HepG2 (cell line): Measurements from ENCODE around the gene TMSB15C. TPM values are rescaled to one million over a fixed set of nuclear protein-coding genes. Genes with fewer than 3 reads are reported as not detected.

ENCODE experiments used
- ETS1 ChIP-seq: sonication (generic); formaldehyde crosslinking; IDR thresholded peaks from 2 replicates; pipeline ENCODE4 v1.4.0; 2020; ENCODE audit warnings: missing genetic modification reagents
- EZH2 ChIP-seq: conservative IDR thresholded peaks from 2 replicates; pipeline ENCODE4 v1.6.1; 2012; ENCODE audit warnings: mild to moderate bottlenecking, low read depth, low read length, moderate library complexity
- GPBP1L1 ChIP-seq: sonication (generic); formaldehyde crosslinking; IDR thresholded peaks from 2 replicates; pipeline ENCODE4 v1.5.0; 2020; ENCODE audit warnings: mild to moderate bottlenecking, missing genetic modification reagents
- TEAD3 ChIP-seq: optimal IDR thresholded peaks from 2 replicates; pipeline ENCODE3; 2016; ENCODE audit warnings: borderline replicate concordance
- ZBTB10 ChIP-seq: sonication (generic); formaldehyde crosslinking; IDR thresholded peaks from 2 replicates; pipeline ENCODE4 v1.4.0; 2020; ENCODE audit warnings: missing genetic modification reagents, borderline replicate concordance
- polyA plus RNA-seq, 8 experiments: library from polyadenylated mRNA; depleted of rRNA in 3 of 8; stranded (reverse) in 7 of 8; unstranded in 1 of 8; fragments of >200 nt; fragmentation: Illumina TruSeq in 4 of 8; extraction: Trizol in 4 of 8; gene quantifications; 2 replicates each; pipeline versions ENCODE4 v1.2.1 to v1.2.3, GENCODE V29; 2011 to 2016; ENCODE audit warnings: low read depth in 4 of 8, missing spikeins in 1 of 8, mixed read lengths in 1 of 8; ENCODE audit not compliant: insufficient read depth in 1 of 8
- total RNA-seq, 5 experiments: library from RNA; depleted of rRNA; stranded (reverse); fragments of >200 nt; fragmentation: Illumina TruSeq; extraction: Trizol; gene quantifications; 2 replicates each; pipeline ENCODE4 v1.2.3, GENCODE V29; 2016; ENCODE audit warnings: low read depth in 1 of 5

The TMSB15C gene
- total and polyA plus RNA-seq, 2 of the 13 experiments (the other 11 are each of a cell fraction or from before 2014, with no cell fraction given) = not detected

- TF ChIP-seq ETS1 (CRISPR knock-in tag) (no peak), GPBP1L1 (no peak), TEAD3 (CRISPR knock-in tag) (no peak), ZBTB10 (CRISPR knock-in tag) (no peak), EZH2 (no peak)
These were observed 36.1 kb downstream of the TMSB15C start, which contains the start of gene H2BW2 (continued) for GRCh38 chrX:104039689-104040505.

Other genes with a start within 250 kb of the TMSB15C start
- 0.04 TPM in 2 replicates for gene RAB9B, start 244.0 kb downstream of the TMSB15C start, total RNA-seq (2016; rRNA removed; fragmentation: Illumina TruSeq; extraction: Trizol)
- gene RAB9B, start 244.0 kb downstream of the TMSB15C start, polyA plus RNA-seq (2011; rRNA removed) = 0.04 TPM in 1 of 2 replicates, not detected in the other
- gene TMSB15B, start 113.6 kb downstream of the TMSB15C start, total RNA-seq (2016; rRNA removed; fragmentation: Illumina TruSeq; extraction: Trizol) = not detected in 2 replicates
- gene TMSB15B, start 113.6 kb downstream of the TMSB15C start, polyA plus RNA-seq (2011; rRNA removed) = not detected in 2 replicates
- not detected in 2 replicates for gene H2BW1, start 62.5 kb downstream of the TMSB15C start, total RNA-seq (2016; rRNA removed; fragmentation: Illumina TruSeq; extraction: Trizol)
- gene H2BW1, start 62.5 kb downstream of the TMSB15C start, polyA plus RNA-seq (2011; rRNA removed) = not detected in 2 replicates
- not detected in 2 replicates for gene H2BW2, start 36.3 kb downstream of the TMSB15C start, total RNA-seq (2016; rRNA removed; fragmentation: Illumina TruSeq; extraction: Trizol)
- gene H2BW2, start 36.3 kb downstream of the TMSB15C start, polyA plus RNA-seq (2011; rRNA removed) = not detected in 2 replicates
- gene ZCCHC18, start 36.3 kb upstream of the TMSB15C start, total RNA-seq (2016; rRNA removed; fragmentation: Illumina TruSeq; extraction: Trizol) = 0.18 TPM in 1 of 2 replicates, not detected in the other
- gene ZCCHC18, start 36.3 kb upstream of the TMSB15C start, polyA plus RNA-seq (2011; rRNA removed) = 0.09 and 0.33 TPM in 2 replicates
- 4.5 and 4.9 TPM in 2 replicates for gene SLC25A53, start 80.8 kb upstream of the TMSB15C start, total RNA-seq (2016; rRNA removed; fragmentation: Illumina TruSeq; extraction: Trizol)
- gene SLC25A53, start 80.8 kb upstream of the TMSB15C start, polyA plus RNA-seq (2011; rRNA removed) = 2.3 and 3.4 TPM in 2 replicates
- gene FAM199X, start 90.2 kb upstream of the TMSB15C start, total RNA-seq (2016; rRNA removed; fragmentation: Illumina TruSeq; extraction: Trizol) = 18.0 and 26.9 TPM in 2 replicates
- gene FAM199X, start 90.2 kb upstream of the TMSB15C start, polyA plus RNA-seq (2011; rRNA removed) = 4.5 and 5.1 TPM in 2 replicates
- gene ESX1, start 178.7 kb upstream of the TMSB15C start, total RNA-seq (2016; rRNA removed; fragmentation: Illumina TruSeq; extraction: Trizol) = not detected in 2 replicates
- not detected in 2 replicates for gene ESX1, start 178.7 kb upstream of the TMSB15C start, polyA plus RNA-seq (2011; rRNA removed)